Adrenal gland (tissue), 12 donors: ENCODE data around the gene RWDD4. TPM values are rescaled to one million over a fixed set of nuclear protein-coding genes. Genes with fewer than 3 reads are reported as not detected.
A peak's percentile ranks its signal among the peaks of the same experiment; 100 is the strongest.

ENCODE experiments used
- DNase-seq, 7 donors: peaks; one replicate each; pipeline ENCODE4 v3.0.0-alpha.2; 2019 to 2020
- H3K27ac ChIP-seq, 5 donors: fragments of 200-600 bp; sonication (generic) in 4 of 5; 1 replicate in 3 of 5; 2 replicates in 2 of 5; pipeline versions ENCODE4 v1.5.1 to v1.8.0; 2016 to 2020; ENCODE audit warnings: mild to moderate bottlenecking in 1 of 5
- H3K27me3 ChIP-seq: fragments of 200-600 bp; 2 replicates; pipeline ENCODE4 v1.8.0; 2021
- H3K36me3 ChIP-seq, 2 donors: fragments of 200-600 bp; replicated peaks in 1 of 2; 1 replicate in 1 of 2; 2 replicates in 1 of 2; pipeline versions ENCODE4 v1.5.1 to v1.8.0; 2018 to 2022
- H3K4me1 ChIP-seq, 2 donors: fragments of 200-600 bp; replicated peaks in 1 of 2; 1 replicate in 1 of 2; 2 replicates in 1 of 2; pipeline versions ENCODE4 v1.5.1 to v1.8.0; 2018 to 2021
- H3K4me3 ChIP-seq, 4 donors: fragments of 200-600 bp; sonication (generic) in 3 of 4; one replicate each; pipeline ENCODE4 v1.5.1; 2016 to 2018
- H3K9me3 ChIP-seq, 3 donors: fragments of 200-600 bp; sonication (generic) in 1 of 3; replicated peaks in 1 of 3; 1 replicate in 2 of 3; 2 replicates in 1 of 3; pipeline versions ENCODE4 v1.5.1 to v1.8.0; 2016 to 2021
- CTCF ChIP-seq, 6 experiments: fragments of 450-650 bp in 4 of 6; fragments of 200-600 bp in 2 of 6; sonication (generic) in 1 of 6; IDR thresholded peaks; 1 replicate in 5 of 6; 2 replicates in 1 of 6; pipeline versions ENCODE4 v1.5.1 to v1.8.0; 2016 to 2021; ENCODE audit warnings: antibody characterized with exemption in 6 of 6, mild to moderate bottlenecking in 2 of 6, moderate library complexity in 1 of 6
- POLR2A ChIP-seq, 2 donors: fragments of 450-650 bp; IDR thresholded peaks; one replicate each; pipeline ENCODE4 v1.6.1; 2017; ENCODE audit warnings: antibody characterized with exemption in 2 of 2, mild to moderate bottlenecking in 2 of 2, moderate library complexity in 1 of 2
- WGBS, 4 donors: extraction: QIAGEN DNeasy Blood & Tissue Kit in 2 of 4; methylation state at CpG; one replicate each; pipeline versions ENCODE4 v1.1.5 to v1.1.7; 2013 to 2017; 5-methylcytosine and 5-hydroxymethylcytosine counted together
- intact Hi-C, 2 donors: fragments of 100-400 bp; cut with DNase I; formaldehyde crosslinking; loops; one replicate each; pipeline versions ENCODE4 v1.14.1 to v1.15.0; 2022 to 2023
- polyA plus RNA-seq, 3 donors: library from polyadenylated mRNA; stranded (reverse); fragments of 200-250 nt in 2 of 3; fragments of 350-450 nt in 1 of 3; fragmentation: Illumina TruSeq in 1 of 3; extraction: RNeasy Lipid Tissue Mini Kit (QIAGEN cat#74804) in 1 of 3; gene quantifications; one replicate each; pipeline ENCODE4 v1.2.3, GENCODE V29; 2013 to 2014
- total RNA-seq, 9 donors: library from RNA; depleted of rRNA in 4 of 9; stranded (reverse); fragments of >200 nt in 4 of 9; fragments of 120-200 nt in 1 of 9; fragmentation: NEBNext Ultra II Directional in 1 of 9; extraction: Animal tissue kit (Norgen Biotek cat#: 25700) in 1 of 9; gene quantifications; one replicate each; pipeline versions ENCODE4 v1.1.0 to v1.2.4, GENCODE V29; 2013 to 2023
- donor health status: healthy with polysubstance abuse.
- donor health status: Bipolar disorder and iron deficiency.
- donor health status: DM: yes; HTN: yes; CAD: no.
- donor health status: DM: no; HTN: no; CAD: no.
- donor health status: DM: no; HTN: no; CAD: no.
- donor health status: DM: yes; HTN: yes; CAD: no.

RWDD4 gene
- total and polyA plus RNA-seq, 12 donors: 27.0 to 157 (median 58.7) TPM

- intact Hi-C loops: no loop called here
- peak overlapping the region in 2 of 5 donors; percentile 34 to 46 for H3K27ac ChIP-seq
- peaks cover 0 to 3% of the 10 kb centered on the region in 2 donors for H3K36me3 ChIP-seq
- no peak overlapping the region for H3K4me3 ChIP-seq
- TF ChIP-seq POLR2A (IDR thresholded peaks at IDR 0.05): no peak
- no peak for TF ChIP-seq CTCF (IDR thresholded peaks at IDR 0.05)
- WGBS, 4 donors: 81 to 95% (median 85%) methylated on average over 5 of the region's 5 CpGs
- no peaks in the 10 kb centered on the region for H3K9me3 ChIP-seq
- DNase-seq: peak in 1 of 7 donors; percentile 16
- peaks cover 0 to 14% of the 10 kb centered on the region in 2 donors for H3K4me1 ChIP-seq
- no peaks in the 10 kb centered on the region for H3K27me3 ChIP-seq
These were observed 20.5 kb downstream of the RWDD4 start for GRCh38 chr4:183638436-183638835.

DNA sequence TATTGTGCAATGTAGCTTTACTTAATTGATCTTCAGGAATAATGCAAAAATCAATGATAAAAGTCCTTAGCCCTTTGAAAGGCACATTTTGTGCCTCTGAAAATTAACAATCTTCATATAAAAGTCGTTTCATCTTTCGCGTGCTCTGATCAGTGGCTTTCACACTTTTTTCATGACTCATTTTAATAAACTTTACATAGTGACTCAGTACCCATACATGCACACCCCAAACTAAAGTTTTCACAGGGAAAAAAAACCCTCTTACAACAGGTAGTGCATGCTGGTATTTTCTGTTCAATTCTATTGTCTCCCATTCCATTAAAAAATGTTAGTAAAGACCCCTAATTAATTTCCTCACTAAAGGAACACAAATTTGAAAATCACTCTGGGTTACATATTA is 21.5 kb downstream of the RWDD4 start:
- Histone ChIP-seq H3K4me1 (peaks cover 0 to 14% of the 10 kb centered on the region in 2 donors), H3K27me3 (no peaks in the 10 kb centered on the region), H3K9me3 (no peaks in the 10 kb centered on the region), H3K36me3 (peaks cover 0 to 3% of the 10 kb centered on the region in 2 donors), H3K4me3 (no peak overlapping the region), H3K27ac (peak overlapping the region in 2 of 5 donors; percentile 33 to 45)
- 54 to 57% (median 55%) methylated on average over 3 of the region's 3 CpGs for WGBS, 4 donors
- no peak for DNase-seq
- intact Hi-C loops: no loop called here
- TF ChIP-seq CTCF (IDR thresholded peaks at IDR 0.05) (no peak), POLR2A (IDR thresholded peaks at IDR 0.05) (no peak)

DNA sequence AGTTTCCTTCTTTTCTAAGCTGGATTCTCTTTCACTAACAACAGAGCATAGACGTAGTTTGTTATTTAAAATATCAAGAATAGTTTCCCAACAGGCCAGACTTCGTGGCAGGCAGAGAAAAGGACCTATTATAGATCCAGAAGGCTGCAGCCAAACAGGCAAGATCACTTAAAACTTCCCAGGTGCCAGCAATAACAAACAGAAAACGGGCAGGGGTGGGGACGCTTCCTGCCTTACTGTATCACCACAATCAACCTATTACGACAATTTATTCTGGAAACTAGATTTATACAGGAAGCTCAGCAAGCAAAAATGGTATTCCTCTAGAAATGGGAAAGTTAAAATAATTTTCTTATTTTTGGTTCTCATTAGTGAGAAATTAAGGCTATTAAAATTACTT is 22.1 kb downstream of the RWDD4 start:
- Histone ChIP-seq H3K36me3 (peaks cover 0 to 3% of the 10 kb centered on the region in 2 donors), H3K27ac (peak overlapping the region in 2 of 5 donors; percentile 33 to 45)
- intact Hi-C loops: no loop called here

GRCh38 chr4:183636503-183636902 is 22.5 kb downstream of the RWDD4 start:
- Histone ChIP-seq H3K4me1 (peaks cover under 1 to 14% of the 10 kb centered on the region in 2 donors), H3K36me3 (peaks cover 0 to 3% of the 10 kb centered on the region in 2 donors), H3K9me3 (no peaks in the 10 kb centered on the region), H3K27me3 (no peaks in the 10 kb centered on the region), H3K27ac (peak overlapping the region in 2 of 5 donors; percentile 33 to 45), H3K4me3 (no peak overlapping the region)
- TF ChIP-seq POLR2A (IDR thresholded peaks at IDR 0.05): no peak
- TF ChIP-seq CTCF (IDR thresholded peaks at IDR 0.05): no peak
- 78 to 85% (median 81%) methylated on average over 8 of the region's 8 CpGs for WGBS, 4 donors
- intact Hi-C loops: no loop called here
- peak in 1 of 7 donors; percentile 13 for DNase-seq

More for the DNA sequence above, 22.1 kb downstream of the RWDD4 start:
- H3K27me3 ChIP-seq: no peaks in the 10 kb centered on the region
- TF ChIP-seq CTCF (IDR thresholded peaks at IDR 0.05) (no peak), POLR2A (IDR thresholded peaks at IDR 0.05) (no peak)
- peak in 1 of 7 donors; percentile 20 for DNase-seq
- peaks cover 0 to 14% of the 10 kb centered on the region in 2 donors for H3K4me1 ChIP-seq
- 38 to 41% (median 40%) methylated on average over 5 of the region's 5 CpGs for WGBS, 4 donors
- H3K9me3 ChIP-seq: no peaks in the 10 kb centered on the region
- no peak overlapping the region for H3K4me3 ChIP-seq
